ENCODE data around the gene CLPX. TPM values are rescaled to one million over a fixed set of nuclear protein-coding genes. Genes with fewer than 3 reads are reported as not detected.
"Not testable (repeated sequence)": the region's sequence is repeated elsewhere in the genome, so short reads cannot be mapped to it uniquely, and the experiment has no call there.

CLPX gene
- total RNA-seq, 1 donor from 2014 or later, result 42.2 TPM

- no peak for DNase-seq (ENCODE audit: low read depth, low spot score)
- peaks cover 5% of the 10 kb centered on the region for H3K4me1 Mint-ChIP-seq
- no peaks in the 10 kb centered on the region for H3K27me3 Mint-ChIP-seq (ENCODE audit: low read depth)
- H3K27ac Mint-ChIP-seq (ENCODE audit: unreplicated experiment), result no peak overlapping the region
- no peak overlapping the region for H3K4me3 Mint-ChIP-seq
- H3K9me3 Mint-ChIP-seq, result no peaks in the 10 kb centered on the region
- TF ChIP-seq CTCF (conservative IDR thresholded peaks at IDR 0.05), result peak; percentile 5
- peaks cover 19% of the 10 kb centered on the region for H3K36me3 Mint-ChIP-seq (ENCODE audit: low read depth)
Observed at GRCh38 chr15:65101891-65102708, 83.0 kb downstream of the CLPX start.

GRCh38 chr15:65101411-65101890, 83.7 kb downstream of the CLPX start:
- H3K27me3 Mint-ChIP-seq (ENCODE audit: low read depth), result no peaks in the 10 kb centered on the region
- no peak overlapping the region for H3K4me3 Mint-ChIP-seq
- no peaks in the 10 kb centered on the region for H3K9me3 Mint-ChIP-seq
- H3K36me3 Mint-ChIP-seq (ENCODE audit: low read depth), result peaks cover 19% of the 10 kb centered on the region
- peak; percentile 86 for TF ChIP-seq CTCF (conservative IDR thresholded peaks at IDR 0.05)
- peak overlapping the region; percentile 14 for H3K27ac Mint-ChIP-seq (ENCODE audit: unreplicated experiment)
- H3K4me1 Mint-ChIP-seq, result peaks cover 5% of the 10 kb centered on the region
- peak; percentile 84 for DNase-seq (ENCODE audit: low read depth, low spot score)

GRCh38 chr15:65100442-65100841, 84.7 kb downstream of the CLPX start:
- peaks cover 15% of the 10 kb centered on the region for H3K36me3 Mint-ChIP-seq (ENCODE audit: low read depth)
- H3K9me3 Mint-ChIP-seq, result no peaks in the 10 kb centered on the region
- DNase-seq (ENCODE audit: low read depth, low spot score), result no peak
- no peaks in the 10 kb centered on the region for H3K27me3 Mint-ChIP-seq (ENCODE audit: low read depth)
- peaks cover 5% of the 10 kb centered on the region for H3K4me1 Mint-ChIP-seq
- no peak overlapping the region for H3K4me3 Mint-ChIP-seq
- TF ChIP-seq CTCF (conservative IDR thresholded peaks at IDR 0.05), result no peak
- H3K27ac Mint-ChIP-seq (ENCODE audit: unreplicated experiment), result no peak overlapping the region

- not testable (repeated sequence) for H3K4me3 Mint-ChIP-seq; H3K27me3 Mint-ChIP-seq (ENCODE audit: low read depth); H3K27ac Mint-ChIP-seq (ENCODE audit: unreplicated experiment); H3K4me1 Mint-ChIP-seq; DNase-seq (ENCODE audit: low read depth, low spot score); H3K9me3 Mint-ChIP-seq
- H3K36me3 Mint-ChIP-seq (ENCODE audit: low read depth), result peaks cover 15% of the 10 kb centered on the region
Observed at GRCh38 chr15:65099801-65100200, 85.3 kb downstream of the CLPX start.

GRCh38 chr15:65099336-65099735, 85.8 kb downstream of the CLPX start:
- no peaks in the 10 kb centered on the region for H3K9me3 Mint-ChIP-seq
- TF ChIP-seq CTCF (conservative IDR thresholded peaks at IDR 0.05), result no peak
- no peak overlapping the region for H3K4me3 Mint-ChIP-seq

More at GRCh38 chr15:65099336-65099735, 85.8 kb downstream of the CLPX start:
- Mint-ChIP-seq H3K36me3 (ENCODE audit: low read depth) (peaks cover 15% of the 10 kb centered on the region), H3K27ac (ENCODE audit: unreplicated experiment) (no peak overlapping the region), H3K27me3 (ENCODE audit: low read depth) (no peaks in the 10 kb centered on the region), H3K4me1 (peaks cover 5% of the 10 kb centered on the region)
- no peak for DNase-seq (ENCODE audit: low read depth, low spot score)

Other genes starting within 250 kb of the CLPX start
- 71.8 and 73.5 TPM in 2 replicates for gene SPG21, start 195.4 kb downstream of the CLPX start, total RNA-seq
- 18.8 and 20.5 TPM in 2 replicates for gene MTFMT, start 155.7 kb downstream of the CLPX start, total RNA-seq
- not detected in 2 replicates for gene SLC51B, start 140.0 kb downstream of the CLPX start, total RNA-seq
- 1.5 and 1.8 TPM in 2 replicates for gene RASL12, start 117.4 kb downstream of the CLPX start, total RNA-seq
- not detected in 2 replicates for gene KBTBD13, start 108.6 kb downstream of the CLPX start, total RNA-seq
- 3.6 and 4.5 TPM in 2 replicates for gene UBAP1L, start 70.1 kb downstream of the CLPX start, total RNA-seq
- gene PDCD7, start 51.5 kb downstream of the CLPX start, total RNA-seq, result 37.0 and 40.8 TPM in 2 replicates
- gene CILP, start 26.1 kb upstream of the CLPX start, total RNA-seq, result 0.12 and 0.14 TPM in 2 replicates
- gene PARP16, start 101.5 kb upstream of the CLPX start, total RNA-seq, result 14.8 and 15.5 TPM in 2 replicates
- not detected in 2 replicates for gene RNU5A-1, start 110.7 kb upstream of the CLPX start, total RNA-seq
- gene RNU5B-1, start 119.3 kb upstream of the CLPX start, total RNA-seq, result 17.2 TPM in 1 of 2 replicates, not detected in the other
- 298 and 300 TPM in 2 replicates for gene IGDCC3, start 192.7 kb upstream of the CLPX start, total RNA-seq
- 19.8 and 19.9 TPM in 2 replicates for gene IGDCC4, start 237.6 kb upstream of the CLPX start, total RNA-seq

All from neural crest cell (in vitro differentiated cells).